Forelimb muscle (tissue), 1 donor: ENCODE data around the gene ROPN1B. TPM values are rescaled to one million over a fixed set of nuclear protein-coding genes. Genes with fewer than 3 reads are reported as not detected.

Experiments
- DNase-seq: peaks from one replicate; pipeline ENCODE4 v3.0.0-alpha.2; 2013; ENCODE audit warnings: low read depth
- polyA plus RNA-seq: library from polyadenylated mRNA; unstranded; fragments of 120-200 nt; gene quantifications from one replicate; pipeline ENCODE4 v1.2.1, GENCODE V29; 2013; ENCODE audit not compliant: insufficient read length

The ROPN1B gene
- polyA plus RNA-seq, 1 donor, result 0.29 TPM

GRCh38 chr3:126003447-126004190 is 34.6 kb downstream of the ROPN1B start:
- DNase-seq, result no peak

GRCh38 chr3:126004217-126004616 is 35.2 kb downstream of the ROPN1B start:
- DNase-seq, result no peak

GRCh38 chr3:126004692-126005091 is 35.7 kb downstream of the ROPN1B start:
- DNase-seq, result no peak

GRCh38 chr3:126005951-126006350 is 37.0 kb downstream of the ROPN1B start:
- no peak for DNase-seq

- no peak for DNase-seq
Measured at GRCh38 chr3:126008219-126008618, 39.2 kb downstream of the ROPN1B start.

- DNase-seq, result no peak
Measured at GRCh38 chr3:126009181-126009580, 40.2 kb downstream of the ROPN1B start.

GRCh38 chr3:126013751-126014156 is 44.8 kb downstream of the ROPN1B start:
- DNase-seq, result no peak

GRCh38 chr3:126014252-126014651 is 45.3 kb downstream of the ROPN1B start:
- no peak for DNase-seq

- no peak for DNase-seq
Measured at GRCh38 chr3:126015075-126015474, 46.1 kb downstream of the ROPN1B start.

- DNase-seq, result no peak
Measured at GRCh38 chr3:126016616-126017015, 47.6 kb downstream of the ROPN1B start.

GRCh38 chr3:126017362-126017761 is 48.4 kb downstream of the ROPN1B start:
- DNase-seq, result no peak

GRCh38 chr3:126018545-126018944 is 49.6 kb downstream of the ROPN1B start:
- no peak for DNase-seq

- DNase-seq, result no peak
Measured at GRCh38 chr3:126018995-126019394, 50.0 kb downstream of the ROPN1B start.

GRCh38 chr3:126019683-126020082 is 50.7 kb downstream of the ROPN1B start:
- DNase-seq, result no peak

- no peak for DNase-seq
Measured at GRCh38 chr3:126021224-126021623, 52.2 kb downstream of the ROPN1B start.

GRCh38 chr3:126021702-126022101 is 52.7 kb downstream of the ROPN1B start:
- no peak for DNase-seq

GRCh38 chr3:126022741-126023359 is 53.9 kb downstream of the ROPN1B start:
- no peak for DNase-seq

GRCh38 chr3:126023390-126023789 is 54.4 kb downstream of the ROPN1B start:
- DNase-seq, result no peak

- no peak for DNase-seq
Measured at GRCh38 chr3:126024049-126024854, 55.3 kb downstream of the ROPN1B start.

- DNase-seq, result no peak
Measured at GRCh38 chr3:126025116-126025729, 56.2 kb downstream of the ROPN1B start.

- no peak for DNase-seq
Measured at GRCh38 chr3:126025862-126026261, 56.9 kb downstream of the ROPN1B start.

- DNase-seq, result no peak
Measured at GRCh38 chr3:126026277-126026751, 57.3 kb downstream of the ROPN1B start.
